Peyer's patch (tissue), 4 donors: ENCODE measurements around the gene CTNNBL1. TPM values are rescaled to one million over a fixed set of nuclear protein-coding genes. Genes with fewer than 3 reads are reported as not detected.

ENCODE experiments used
- DNase-seq, 3 donors: peaks; one replicate each; pipeline ENCODE4 v3.0.0-alpha.2; 2017 to 2019
- H3K27ac ChIP-seq, 4 donors: fragments of 200-600 bp; sonication (generic); one replicate each; pipeline ENCODE4 v1.5.1; 2016 to 2019
- H3K27me3 ChIP-seq, 2 donors: fragments of 200-600 bp; sonication (generic); one replicate each; pipeline ENCODE4 v1.5.1; 2019
- H3K36me3 ChIP-seq, 3 donors: fragments of 200-600 bp; sonication (generic); one replicate each; pipeline ENCODE4 v1.5.1; 2016 to 2019
- H3K4me1 ChIP-seq, 4 donors: fragments of 200-600 bp; sonication (generic); one replicate each; pipeline ENCODE4 v1.5.1; 2016 to 2019
- H3K4me3 ChIP-seq, 4 donors: fragments of 200-600 bp; sonication (generic); 1 replicate in 3 of 4; 2 replicates in 1 of 4; pipeline ENCODE4 v1.5.1; 2016 to 2019; ENCODE audit warnings: mild to moderate bottlenecking in 1 of 4
- H3K9me3 ChIP-seq, 4 donors: fragments of 200-600 bp; sonication (generic); one replicate each; pipeline ENCODE4 v1.5.1; 2016 to 2019; ENCODE audit warnings: mild to moderate bottlenecking in 1 of 4
- CTCF ChIP-seq, 6 experiments: fragments of 450-650 bp in 4 of 6; fragments of 200-600 bp in 2 of 6; sonication (generic) in 1 of 6; IDR thresholded peaks; one replicate each; pipeline ENCODE4 v1.5.1; 2017 to 2019; ENCODE audit warnings: antibody characterized with exemption in 6 of 6, mild to moderate bottlenecking in 3 of 6, moderate library complexity in 1 of 6
- POLR2A ChIP-seq, 2 donors: fragments of 450-650 bp; IDR thresholded peaks; one replicate each; pipeline ENCODE4 v1.5.1; 2017; ENCODE audit warnings: antibody characterized with exemption in 2 of 2, mild to moderate bottlenecking in 2 of 2, moderate library complexity in 2 of 2
- total RNA-seq, 4 donors: library from RNA; depleted of rRNA; stranded (reverse); fragments of >200 nt; gene quantifications; one replicate each; pipeline ENCODE4 v1.1.0, GENCODE V29; 2016

The CTNNBL1 gene
- total RNA-seq, 4 donors from 2014 or later: 16.3 to 30.2 (median 23.6) TPM

GRCh38 chr20:37918035-37918434 is 224.2 kb downstream of the CTNNBL1 start:
- DNase-seq: no peak
- H3K4me3 ChIP-seq: no peak overlapping the region
- H3K36me3 ChIP-seq: no peaks in the 10 kb centered on the region
- H3K9me3 ChIP-seq: no peaks in the 10 kb centered on the region
- H3K27me3 ChIP-seq: no peaks in the 10 kb centered on the region
- H3K27ac ChIP-seq: no peak overlapping the region
- TF ChIP-seq CTCF (IDR thresholded peaks at IDR 0.05): no peak
- TF ChIP-seq POLR2A (IDR thresholded peaks at IDR 0.05): no peak
- peaks cover 0 to 8% (median 0%) of the 10 kb centered on the region in 4 donors for H3K4me1 ChIP-seq

- Histone ChIP-seq H3K4me3 (no peak overlapping the region), H3K4me1 (peaks cover 0 to 7% (median 0%) of the 10 kb centered on the region in 4 donors), H3K36me3 (no peaks in the 10 kb centered on the region), H3K27me3 (no peaks in the 10 kb centered on the region), H3K27ac (no peak overlapping the region), H3K9me3 (no peaks in the 10 kb centered on the region)
- TF ChIP-seq CTCF (IDR thresholded peaks at IDR 0.05): no peak
- no peak for TF ChIP-seq POLR2A (IDR thresholded peaks at IDR 0.05)
- DNase-seq: no peak
These were observed 225.7 kb downstream of the CTNNBL1 start for GRCh38 chr20:37919389-37920040.

- DNase-seq: no peak
- H3K9me3 ChIP-seq: no peaks in the 10 kb centered on the region
- TF ChIP-seq POLR2A (IDR thresholded peaks at IDR 0.05): no peak
- H3K27me3 ChIP-seq: no peaks in the 10 kb centered on the region
- H3K4me3 ChIP-seq: no peak overlapping the region
- no peaks in the 10 kb centered on the region for H3K4me1 ChIP-seq
- no peak overlapping the region for H3K27ac ChIP-seq
- no peaks in the 10 kb centered on the region for H3K36me3 ChIP-seq
These were observed 226.4 kb downstream of the CTNNBL1 start for GRCh38 chr20:37920270-37920669.

GRCh38 chr20:37920679-37921322 is 227.0 kb downstream of the CTNNBL1 start:
- Histone ChIP-seq H3K36me3 (no peaks in the 10 kb centered on the region), H3K27me3 (no peaks in the 10 kb centered on the region), H3K27ac (no peak overlapping the region), H3K4me1 (no peaks in the 10 kb centered on the region), H3K4me3 (no peak overlapping the region), H3K9me3 (no peaks in the 10 kb centered on the region)
- no peak for DNase-seq
- TF ChIP-seq CTCF (IDR thresholded peaks at IDR 0.05): no peak
- TF ChIP-seq POLR2A (IDR thresholded peaks at IDR 0.05): no peak

- H3K4me1 ChIP-seq: no peaks in the 10 kb centered on the region
- H3K4me3 ChIP-seq: no peak overlapping the region
- DNase-seq: no peak
- no peak overlapping the region for H3K27ac ChIP-seq
- TF ChIP-seq CTCF (IDR thresholded peaks at IDR 0.05) (no peak), POLR2A (IDR thresholded peaks at IDR 0.05) (no peak)
- H3K9me3 ChIP-seq: no peaks in the 10 kb centered on the region
- H3K27me3 ChIP-seq: no peaks in the 10 kb centered on the region
- no peaks in the 10 kb centered on the region for H3K36me3 ChIP-seq
These were observed 227.6 kb downstream of the CTNNBL1 start for GRCh38 chr20:37921341-37921929.

Other genes starting within 250 kb of the CTNNBL1 start
- gene NNAT, start 172.8 kb upstream of the CTNNBL1 start, total RNA-seq: not detected
- 100 to 1,000 TPM in 3 of 4 donors, 10 to 100 TPM in 1; 44.6 to 129 (median 118) TPM for gene BLCAP, start 166.2 kb upstream of the CTNNBL1 start, total RNA-seq
- 1 to 10 TPM in 1 of 4 donors, under 1 TPM in 2, not detected in 1; 0.57 to 3.7 (median 0.80) TPM for gene VSTM2L, start 209.1 kb downstream of the CTNNBL1 start, total RNA-seq